Lower leg skin (tissue), 3 donors: ENCODE data around the gene C7.

ENCODE experiments used
- CTCF ChIP-seq, 3 donors: fragments of 450-650 bp; IDR thresholded peaks; one replicate each; pipeline ENCODE4 v1.5.1; 2016; ENCODE audit warnings: antibody characterized with exemption in 3 of 3, mild to moderate bottlenecking in 3 of 3, moderate library complexity in 2 of 3
- POLR2A ChIP-seq, 2 donors: fragments of 450-650 bp; IDR thresholded peaks; one replicate each; pipeline ENCODE4 v1.6.1; 2016 to 2017; ENCODE audit warnings: antibody characterized with exemption in 2 of 2, mild to moderate bottlenecking in 1 of 2, moderate library complexity in 1 of 2

- TF ChIP-seq CTCF (IDR thresholded peaks at IDR 0.05), result no peak
- TF ChIP-seq POLR2A (IDR thresholded peaks at IDR 0.05), result no peak
Measured at GRCh38 chr5:40879163-40879942, 29.9 kb upstream of the C7 start.
